ENCODE measurements around the gene FAM131A.

DNA sequence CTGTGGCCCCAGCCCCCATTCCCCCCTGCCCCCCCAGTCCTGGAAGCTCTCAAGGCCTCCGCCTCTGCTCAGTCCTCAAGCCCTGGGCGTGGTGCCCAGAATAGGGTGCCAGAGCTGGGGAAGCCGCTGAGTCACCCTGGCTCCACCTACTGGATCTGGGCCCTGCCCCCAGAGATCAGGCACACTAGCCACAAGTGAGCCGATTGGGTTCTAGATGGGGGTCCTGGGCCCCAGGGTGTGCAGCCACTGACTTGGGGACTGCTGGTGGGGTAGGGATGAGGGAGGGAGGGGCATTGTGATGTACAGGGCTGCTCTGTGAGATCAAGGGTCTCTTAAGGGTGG, 17.3 kb upstream of the FAM131A start:
- TF ChIP-seq, protein P1, sequence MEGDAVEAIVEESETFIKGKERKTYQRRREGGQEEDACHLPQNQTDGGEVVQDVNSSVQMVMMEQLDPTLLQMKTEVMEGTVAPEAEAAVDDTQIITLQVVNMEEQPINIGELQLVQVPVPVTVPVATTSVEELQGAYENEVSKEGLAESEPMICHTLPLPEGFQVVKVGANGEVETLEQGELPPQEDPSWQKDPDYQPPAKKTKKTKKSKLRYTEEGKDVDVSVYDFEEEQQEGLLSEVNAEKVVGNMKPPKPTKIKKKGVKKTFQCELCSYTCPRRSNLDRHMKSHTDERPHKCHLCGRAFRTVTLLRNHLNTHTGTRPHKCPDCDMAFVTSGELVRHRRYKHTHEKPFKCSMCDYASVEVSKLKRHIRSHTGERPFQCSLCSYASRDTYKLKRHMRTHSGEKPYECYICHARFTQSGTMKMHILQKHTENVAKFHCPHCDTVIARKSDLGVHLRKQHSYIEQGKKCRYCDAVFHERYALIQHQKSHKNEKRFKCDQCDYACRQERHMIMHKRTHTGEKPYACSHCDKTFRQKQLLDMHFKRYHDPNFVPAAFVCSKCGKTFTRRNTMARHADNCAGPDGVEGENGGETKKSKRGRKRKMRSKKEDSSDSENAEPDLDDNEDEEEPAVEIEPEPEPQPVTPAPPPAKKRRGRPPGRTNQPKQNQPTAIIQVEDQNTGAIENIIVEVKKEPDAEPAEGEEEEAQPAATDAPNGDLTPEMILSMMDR (IDR thresholded peaks at IDR 0.05; ENCODE audit: insufficient read depth, low read length) = no peak
- no peak for TF ChIP-seq SPI1 (IDR thresholded peaks at IDR 0.05; ENCODE audit: borderline replicate concordance, low read depth)
- TF ChIP-seq, protein P2, sequence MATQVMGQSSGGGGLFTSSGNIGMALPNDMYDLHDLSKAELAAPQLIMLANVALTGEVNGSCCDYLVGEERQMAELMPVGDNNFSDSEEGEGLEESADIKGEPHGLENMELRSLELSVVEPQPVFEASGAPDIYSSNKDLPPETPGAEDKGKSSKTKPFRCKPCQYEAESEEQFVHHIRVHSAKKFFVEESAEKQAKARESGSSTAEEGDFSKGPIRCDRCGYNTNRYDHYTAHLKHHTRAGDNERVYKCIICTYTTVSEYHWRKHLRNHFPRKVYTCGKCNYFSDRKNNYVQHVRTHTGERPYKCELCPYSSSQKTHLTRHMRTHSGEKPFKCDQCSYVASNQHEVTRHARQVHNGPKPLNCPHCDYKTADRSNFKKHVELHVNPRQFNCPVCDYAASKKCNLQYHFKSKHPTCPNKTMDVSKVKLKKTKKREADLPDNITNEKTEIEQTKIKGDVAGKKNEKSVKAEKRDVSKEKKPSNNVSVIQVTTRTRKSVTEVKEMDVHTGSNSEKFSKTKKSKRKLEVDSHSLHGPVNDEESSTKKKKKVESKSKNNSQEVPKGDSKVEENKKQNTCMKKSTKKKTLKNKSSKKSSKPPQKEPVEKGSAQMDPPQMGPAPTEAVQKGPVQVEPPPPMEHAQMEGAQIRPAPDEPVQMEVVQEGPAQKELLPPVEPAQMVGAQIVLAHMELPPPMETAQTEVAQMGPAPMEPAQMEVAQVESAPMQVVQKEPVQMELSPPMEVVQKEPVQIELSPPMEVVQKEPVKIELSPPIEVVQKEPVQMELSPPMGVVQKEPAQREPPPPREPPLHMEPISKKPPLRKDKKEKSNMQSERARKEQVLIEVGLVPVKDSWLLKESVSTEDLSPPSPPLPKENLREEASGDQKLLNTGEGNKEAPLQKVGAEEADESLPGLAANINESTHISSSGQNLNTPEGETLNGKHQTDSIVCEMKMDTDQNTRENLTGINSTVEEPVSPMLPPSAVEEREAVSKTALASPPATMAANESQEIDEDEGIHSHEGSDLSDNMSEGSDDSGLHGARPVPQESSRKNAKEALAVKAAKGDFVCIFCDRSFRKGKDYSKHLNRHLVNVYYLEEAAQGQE (IDR thresholded peaks at IDR 0.05; ENCODE audit: insufficient replicate concordance, low read depth) = no peak

Measured in HL-60 (cell line).